Nucleus accumbens (tissue), 56 donors: ENCODE results near the gene ADAM19.
"Not testable (repeated sequence)": the region's sequence is repeated elsewhere in the genome, so short reads cannot be mapped to it uniquely, and the experiment has no call there.

Experiments
- DNase-seq, 56 donors: peaks; one replicate each; lab custom pipeline; 2025; lab: John Stamatoyannopoulos, UW

The ADAM19 gene

DNA sequence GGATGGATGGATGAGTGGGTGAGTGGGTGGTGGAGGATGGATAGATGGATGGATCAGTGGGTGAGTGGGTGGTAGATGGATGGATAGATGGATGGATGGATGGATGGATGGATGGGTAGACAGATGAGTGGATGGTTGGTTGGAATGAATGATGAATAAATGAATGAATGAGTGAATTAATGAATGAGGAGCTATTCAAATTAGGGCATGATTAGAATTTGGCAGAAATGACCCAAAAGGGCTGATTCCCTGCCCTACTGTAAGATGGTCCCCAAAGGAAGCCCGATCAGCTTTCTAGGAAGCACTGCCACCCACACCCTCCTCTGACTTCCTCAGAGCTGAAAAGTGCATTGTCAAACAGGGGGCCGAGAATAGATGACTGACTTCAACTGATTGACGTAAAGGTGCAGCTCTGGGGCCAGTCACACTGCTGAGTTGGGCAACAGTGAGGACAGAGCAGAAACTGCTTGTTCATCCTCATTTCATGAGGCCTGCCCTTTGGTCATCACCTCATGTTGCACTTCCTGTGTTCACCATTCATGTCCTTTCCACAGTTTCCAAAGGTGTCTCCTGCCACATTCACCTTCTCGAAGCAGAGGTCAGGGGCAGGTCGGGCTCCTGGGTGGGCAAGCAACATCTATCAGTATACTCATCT, 81.3 kb downstream of the ADAM19 start:
- no peak for DNase-seq

DNA sequence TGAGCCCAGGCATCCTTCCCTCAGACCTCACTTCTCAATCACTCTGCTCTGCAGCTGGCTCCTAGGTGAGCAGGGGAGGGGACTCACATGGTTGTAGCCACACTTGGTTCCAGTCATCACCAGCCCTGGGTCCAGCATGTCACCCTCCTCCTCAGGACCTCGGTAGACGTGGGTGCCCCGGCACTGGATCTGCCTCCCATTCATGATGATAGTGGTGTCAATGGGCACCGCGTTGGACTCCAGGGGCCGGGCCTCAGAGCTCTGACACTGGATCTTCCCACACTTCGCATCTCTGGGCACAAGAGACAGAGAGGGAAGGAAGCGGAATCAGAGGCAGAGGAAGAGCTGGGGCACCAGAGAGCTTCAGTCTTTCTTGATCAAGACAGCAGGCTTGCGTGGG, 82.7 kb downstream of the ADAM19 start:
- no peak for DNase-seq

DNA sequence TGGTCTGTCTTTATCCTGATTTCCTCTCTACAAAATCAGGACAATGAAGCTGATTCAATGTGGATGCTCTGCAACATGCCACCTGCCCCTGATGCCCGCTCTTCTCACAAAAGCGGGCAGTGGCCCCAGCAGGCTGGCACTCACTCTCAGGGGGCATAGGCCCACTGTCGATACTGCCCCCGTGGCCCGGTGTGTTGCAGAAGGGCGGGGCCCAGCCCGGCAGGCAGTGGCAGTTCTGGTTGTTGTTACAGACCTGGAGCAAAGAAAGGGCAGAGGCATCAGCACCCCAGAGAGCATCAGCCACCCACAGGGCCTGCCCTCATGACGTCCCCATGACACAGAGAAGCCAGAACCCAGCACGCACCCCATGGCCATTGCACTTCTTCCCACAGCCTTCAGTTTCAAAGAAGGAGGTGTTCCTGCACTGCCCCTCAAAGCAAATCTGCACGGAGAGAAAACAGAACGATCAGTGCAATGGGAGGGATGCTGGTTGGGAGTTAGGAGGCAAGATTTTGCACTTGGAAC, 84.0 kb downstream of the ADAM19 start:
- DNase-seq, result no peak

DNA sequence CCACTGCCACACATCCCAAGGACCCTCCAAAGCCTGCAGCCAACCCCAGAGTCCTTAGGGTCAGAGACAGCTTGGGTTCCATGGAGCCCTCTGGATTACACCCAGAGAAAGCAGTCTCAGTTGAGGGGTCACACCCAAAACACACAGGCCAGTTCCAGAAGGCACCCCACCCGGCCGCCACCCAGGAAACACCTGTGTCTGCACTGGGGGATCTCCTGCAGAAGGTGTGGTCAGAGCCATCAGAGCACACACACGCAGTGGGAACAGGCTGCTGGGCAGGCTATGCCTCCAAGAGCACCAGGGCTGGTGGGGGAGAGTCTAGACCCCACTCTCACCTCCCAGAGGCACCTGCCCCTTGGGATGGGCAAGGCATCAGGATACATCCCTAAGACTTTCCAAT, 88.2 kb downstream of the ADAM19 start:
- no peak for DNase-seq

DNA sequence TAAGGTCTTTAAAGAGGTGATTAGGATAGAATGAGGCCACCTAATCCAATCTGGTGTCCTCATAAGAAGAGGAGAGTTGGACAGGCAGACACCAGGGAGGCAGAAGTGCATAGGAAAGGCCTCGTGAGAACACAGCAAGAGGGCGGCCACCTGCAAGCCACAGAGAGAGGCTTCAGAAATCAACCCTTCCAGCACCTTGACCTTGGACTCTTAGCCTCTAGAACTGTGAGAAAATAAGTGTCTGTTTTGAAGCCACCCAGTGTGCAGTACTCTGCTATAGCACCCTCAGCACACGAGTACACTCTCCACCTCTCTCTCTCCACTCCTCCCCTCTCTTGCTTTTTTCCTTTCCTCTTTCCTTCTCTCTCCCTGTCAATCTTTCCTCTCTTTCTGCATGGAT, 88.7 kb downstream of the ADAM19 start:
- no peak for DNase-seq

DNA sequence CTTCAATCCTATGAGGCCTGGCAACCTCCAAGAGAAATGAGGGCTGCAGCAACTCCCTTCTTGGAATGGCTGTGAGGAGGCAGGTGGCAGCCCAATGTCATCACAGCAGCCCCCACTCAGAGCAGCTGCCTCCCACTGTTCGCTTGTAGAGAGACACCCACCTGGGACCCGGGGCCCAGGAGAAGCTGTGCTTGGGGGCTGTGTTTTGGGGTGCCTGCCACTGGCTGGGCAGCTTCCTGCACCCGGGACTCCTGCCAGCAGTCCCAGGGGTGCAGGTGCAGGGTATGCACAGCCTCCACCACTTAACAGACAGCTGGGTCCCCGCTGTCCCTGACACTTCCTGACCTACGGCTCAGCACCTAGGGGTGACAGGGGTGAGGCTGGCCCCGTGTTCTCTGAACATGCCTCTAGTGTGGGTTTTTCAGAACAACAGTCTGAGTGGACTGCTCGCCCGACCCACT, 89.3 kb downstream of the ADAM19 start:
- no peak for DNase-seq

DNA sequence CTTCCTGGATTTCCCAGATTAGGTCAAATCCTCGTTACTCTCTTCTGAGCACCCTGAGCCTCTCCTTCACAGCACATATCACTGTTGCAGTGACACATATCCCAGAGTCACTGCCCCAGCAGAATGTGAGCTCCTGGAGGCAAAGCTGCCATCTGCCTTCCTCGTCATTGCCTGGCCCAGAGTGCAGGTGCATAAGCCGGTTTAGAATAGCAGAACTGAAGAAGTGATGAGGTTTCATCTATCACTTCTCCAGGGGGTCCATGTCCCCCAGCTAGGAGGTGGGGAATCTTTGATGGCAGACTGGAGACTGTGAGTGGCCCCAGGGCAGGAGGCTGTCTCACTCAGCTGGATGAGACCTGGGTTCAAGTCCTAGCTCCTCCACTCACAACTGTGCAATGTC, 89.8 kb downstream of the ADAM19 start:
- no peak for DNase-seq

DNA sequence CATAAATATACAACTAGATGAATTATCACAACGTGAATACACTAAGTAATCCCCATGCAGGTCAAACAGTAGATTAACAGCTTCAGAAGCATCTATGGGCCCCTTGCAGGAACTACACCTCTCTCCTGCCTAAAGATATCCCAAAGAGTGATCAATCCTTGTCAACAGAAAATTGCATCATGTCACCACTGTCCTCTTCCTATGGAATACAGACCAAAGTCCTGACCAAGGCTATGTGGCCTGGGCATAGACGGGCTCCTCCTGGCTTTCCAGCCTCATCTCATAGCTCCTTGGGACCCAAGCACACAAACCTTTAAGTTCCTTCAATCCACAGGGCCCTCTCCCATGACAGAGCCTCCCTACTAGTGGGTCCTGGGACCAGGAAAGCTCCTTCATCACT, 90.2 kb downstream of the ADAM19 start:
- DNase-seq, result no peak

DNA sequence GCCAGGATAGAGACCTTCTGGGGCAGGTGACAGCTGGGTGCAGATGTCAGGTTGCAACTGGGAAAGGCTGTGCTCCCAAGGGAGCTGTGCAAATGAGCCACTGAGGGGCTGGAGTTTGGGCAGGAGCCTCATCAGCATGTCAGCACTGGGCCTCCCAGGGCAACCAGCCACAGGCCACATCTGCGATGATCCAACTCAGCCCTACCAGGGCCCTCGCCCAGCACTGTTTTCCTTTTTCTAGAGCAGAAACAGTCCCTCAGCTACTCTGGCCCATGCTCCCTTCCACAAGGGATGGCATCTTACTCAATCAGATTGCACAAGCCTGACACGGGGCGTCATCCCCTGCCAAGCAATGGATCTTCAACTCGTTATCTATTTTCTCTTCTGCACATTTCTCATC, 90.8 kb downstream of the ADAM19 start:
- peak in 6 of 56 donors; percentile 9 to 34 (median 26) for DNase-seq

DNA sequence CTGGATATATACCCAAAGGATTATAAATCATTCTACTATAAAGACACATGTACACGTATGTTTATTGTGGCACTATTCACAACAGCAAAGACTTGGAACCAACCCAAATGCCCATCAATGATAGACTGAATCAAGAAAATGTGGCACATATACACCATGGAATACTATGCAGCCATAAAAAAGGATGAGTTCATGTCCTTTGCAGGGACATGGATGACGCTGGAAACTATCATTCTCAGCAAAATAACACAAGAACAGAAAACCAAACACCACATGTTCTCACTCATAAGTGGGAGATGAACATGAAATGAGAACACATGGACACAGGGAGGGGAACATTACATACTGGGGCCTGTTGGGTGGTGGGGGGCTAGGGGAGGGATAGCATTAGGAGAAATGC, 92.9 kb downstream of the ADAM19 start:
- not testable (repeated sequence) for DNase-seq

DNA sequence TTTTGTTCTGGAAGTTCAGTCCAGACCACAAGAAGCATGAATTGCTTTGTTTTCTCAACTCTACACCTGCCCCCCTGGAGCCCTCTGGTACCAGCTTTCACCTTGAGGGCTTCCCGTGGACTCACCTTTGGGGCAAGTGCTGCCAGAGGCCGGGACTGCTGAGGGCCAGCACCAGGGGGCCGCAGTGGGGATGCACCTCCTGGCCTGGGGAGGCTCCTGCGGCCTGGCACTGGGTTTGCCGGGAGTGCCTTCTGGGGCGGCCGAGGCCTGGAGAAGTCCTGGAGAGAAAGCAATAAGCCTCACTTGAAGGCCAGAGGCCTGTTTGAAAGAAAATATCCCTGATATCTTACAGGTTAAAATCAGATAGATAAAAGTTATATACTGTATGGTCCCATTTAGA, 93.9 kb downstream of the ADAM19 start:
- DNase-seq, result no peak

DNA sequence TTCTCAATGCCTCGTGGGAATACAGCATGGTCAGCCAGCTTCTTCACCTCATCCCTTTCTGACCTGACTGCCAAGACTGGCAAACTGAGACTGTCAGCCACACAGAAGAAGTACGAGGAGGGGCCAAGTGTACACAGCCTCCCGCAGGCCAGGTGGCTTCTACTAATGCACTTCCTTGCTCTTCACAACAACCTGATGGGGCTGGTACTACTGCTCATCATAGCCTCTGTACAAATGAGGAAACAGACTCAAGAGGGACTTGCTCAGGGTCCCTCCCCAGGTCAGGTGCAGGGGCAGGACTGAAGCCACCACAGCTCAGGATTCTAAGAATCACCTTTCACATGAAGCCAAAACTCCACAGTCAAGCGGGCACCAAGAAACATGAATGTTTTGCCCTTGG, 94.3 kb downstream of the ADAM19 start:
- DNase-seq, result no peak

DNA sequence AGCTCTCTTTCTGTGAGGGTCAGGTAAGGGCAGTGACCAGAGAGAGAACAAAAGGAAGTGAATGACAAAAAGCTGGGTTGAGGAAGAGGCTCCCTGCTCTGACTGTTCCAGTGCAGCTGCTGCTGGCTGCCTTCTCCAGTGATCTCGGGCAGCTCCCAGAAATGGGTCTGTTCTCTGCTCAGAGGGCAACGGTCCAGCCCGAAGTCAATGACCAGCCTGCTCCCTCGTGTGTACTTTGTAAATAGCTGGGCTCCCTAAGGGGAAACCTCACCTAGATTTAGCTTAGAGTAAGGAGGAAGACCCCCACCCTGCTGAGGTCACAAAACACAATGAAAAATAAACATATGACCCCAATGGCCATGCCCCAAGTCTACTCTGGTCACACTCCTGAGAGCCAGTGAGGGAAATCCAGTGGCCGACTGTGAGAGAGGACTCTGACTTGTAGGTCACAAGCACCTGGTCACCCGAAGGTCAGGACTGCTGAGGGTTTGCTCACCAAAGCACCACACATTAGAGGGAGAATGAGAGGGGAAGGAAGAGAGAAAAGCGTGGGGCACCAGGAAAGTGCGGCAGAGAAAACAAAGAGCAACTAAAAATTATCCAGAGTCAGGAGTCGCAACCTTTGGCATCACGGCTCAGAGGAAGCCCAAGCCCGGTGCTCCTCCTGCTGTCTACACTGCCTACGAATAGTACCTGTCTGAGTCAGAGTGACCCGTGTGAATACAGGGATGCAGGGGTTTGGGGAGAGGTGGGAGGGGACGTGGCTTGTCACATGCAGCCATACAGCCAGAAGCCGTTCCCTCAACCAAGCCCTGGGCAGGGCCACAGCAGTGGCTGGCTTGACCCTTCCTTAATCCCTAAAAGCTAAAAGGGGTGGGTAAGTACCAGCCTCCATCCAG, 95.7 kb downstream of the ADAM19 start:
- DNase-seq, result no peak

DNA sequence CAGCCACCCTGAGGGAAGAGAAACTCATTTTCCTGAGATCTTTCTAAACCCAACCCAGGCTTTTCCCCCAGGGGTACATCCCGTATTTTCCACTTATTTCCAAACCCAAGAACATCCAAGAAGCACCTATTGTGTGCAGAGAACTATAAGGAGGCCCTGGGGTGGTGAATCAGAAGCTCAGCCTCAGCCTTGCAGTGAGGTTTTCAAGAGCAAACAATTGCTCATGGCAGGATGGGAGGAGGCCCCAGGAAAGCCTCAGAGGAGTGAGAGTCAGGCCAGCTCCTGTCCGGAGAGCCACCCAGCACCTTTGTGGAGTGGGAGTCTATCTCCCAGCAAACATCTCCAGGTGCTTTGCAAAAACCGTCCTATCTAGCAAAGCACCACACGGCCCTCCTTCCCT, 96.4 kb downstream of the ADAM19 start:
- no peak for DNase-seq

DNA sequence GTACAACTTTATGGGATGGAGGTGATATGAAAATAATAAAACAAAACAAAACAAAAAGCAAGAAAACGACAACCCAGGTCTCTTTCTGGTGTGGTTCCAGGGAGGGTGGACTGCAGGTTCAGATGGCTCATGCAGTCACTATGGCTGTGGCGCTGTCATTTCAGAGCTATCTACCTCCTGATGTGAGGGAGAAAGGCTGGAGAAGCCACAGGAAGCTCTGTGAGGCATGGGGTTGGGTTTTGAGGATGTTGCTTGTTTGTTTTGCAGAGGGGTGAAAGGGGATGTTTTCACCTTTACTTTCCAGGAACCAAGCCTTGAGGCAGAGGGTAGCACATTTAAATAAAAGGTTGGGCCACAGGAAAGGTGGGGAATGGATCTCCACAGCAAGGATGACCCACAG, 96.8 kb downstream of the ADAM19 start:
- no peak for DNase-seq

DNA sequence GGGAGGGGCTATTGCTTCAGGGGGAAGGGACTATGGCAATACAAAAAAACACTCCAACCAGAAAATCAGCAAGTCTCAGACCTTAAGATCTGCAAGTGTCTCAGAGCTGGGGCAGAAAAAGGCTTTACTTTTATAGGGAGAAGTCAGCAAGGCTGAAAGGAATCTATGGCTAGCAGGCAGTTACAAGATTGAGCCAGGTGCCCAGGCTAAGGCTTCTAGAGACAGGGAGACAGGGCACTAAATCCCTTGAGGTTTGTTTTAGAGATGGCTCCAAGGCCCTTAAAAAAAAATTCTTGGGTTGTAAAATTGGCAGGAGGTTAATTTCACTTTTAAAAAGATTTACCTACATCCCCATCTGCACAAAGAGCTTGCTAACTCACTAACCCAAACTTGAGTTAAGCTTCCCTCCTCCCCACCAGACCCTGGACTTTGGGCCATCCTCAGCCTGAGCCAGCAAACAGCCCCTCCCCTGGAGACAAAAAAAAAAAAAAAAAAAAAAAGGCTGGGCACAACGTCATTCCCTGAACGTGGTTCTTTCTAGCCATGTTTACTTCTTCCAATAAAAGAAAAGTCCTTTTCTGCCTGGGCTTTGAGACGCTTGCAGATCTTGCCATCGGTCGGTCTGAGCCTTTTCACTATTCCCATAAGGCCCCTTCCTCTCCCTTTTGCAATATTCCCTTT, 97.6 kb downstream of the ADAM19 start:
- no peak for DNase-seq

DNA sequence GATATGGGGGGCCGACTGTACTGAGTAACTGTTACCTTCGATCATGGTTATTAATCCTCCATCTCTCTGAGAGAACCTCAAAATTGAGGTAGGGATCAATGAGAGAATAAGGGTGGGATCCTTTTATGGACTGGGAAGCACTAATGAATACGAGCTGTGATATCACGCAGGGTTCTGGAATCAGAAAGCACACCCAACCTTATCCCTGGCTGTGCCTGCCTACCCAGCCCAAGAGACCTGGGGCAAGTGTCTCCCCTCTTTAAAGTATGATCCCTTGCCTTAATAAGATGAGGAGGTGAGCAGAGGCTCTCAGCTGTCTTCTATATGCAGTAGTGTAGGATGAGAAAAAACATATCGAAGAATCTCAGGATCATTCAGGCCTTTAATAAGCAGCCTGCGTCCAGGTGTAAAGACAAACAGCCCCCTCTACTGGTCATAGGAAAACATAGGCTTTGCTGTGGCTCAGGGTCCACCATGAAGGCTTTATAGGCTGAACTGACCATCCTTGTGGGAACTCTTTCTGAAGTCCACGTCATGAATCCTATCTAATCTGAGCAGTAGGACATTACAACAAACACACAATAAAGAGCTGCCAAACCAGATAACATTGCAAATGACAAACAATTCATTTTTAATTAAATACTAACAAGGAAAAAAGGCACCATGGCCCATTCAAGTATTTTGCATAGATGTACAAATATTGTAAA, 98.7 kb downstream of the ADAM19 start:
- DNase-seq, result peak in 27 of 56 donors; percentile 5 to 59 (median 34)

DNA sequence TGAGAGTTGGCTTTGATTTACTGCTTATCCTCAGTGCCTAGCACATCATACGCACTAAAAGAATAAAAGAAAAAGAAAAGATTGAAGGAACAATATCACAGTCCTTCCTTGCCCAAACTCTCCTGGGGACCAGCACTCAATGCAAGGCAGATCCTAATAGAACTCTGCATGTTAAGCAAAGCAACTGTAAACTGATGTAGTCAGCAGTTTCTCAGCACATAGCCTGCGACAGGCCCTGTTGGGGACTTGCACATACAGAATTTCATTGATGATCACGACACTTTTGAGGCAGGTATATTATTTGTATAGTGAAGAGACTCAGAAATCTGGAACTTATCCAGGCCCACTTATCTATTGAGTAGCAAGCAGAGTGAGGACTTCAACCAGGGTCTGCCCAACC, 100.1 kb downstream of the ADAM19 start:
- no peak for DNase-seq

DNA sequence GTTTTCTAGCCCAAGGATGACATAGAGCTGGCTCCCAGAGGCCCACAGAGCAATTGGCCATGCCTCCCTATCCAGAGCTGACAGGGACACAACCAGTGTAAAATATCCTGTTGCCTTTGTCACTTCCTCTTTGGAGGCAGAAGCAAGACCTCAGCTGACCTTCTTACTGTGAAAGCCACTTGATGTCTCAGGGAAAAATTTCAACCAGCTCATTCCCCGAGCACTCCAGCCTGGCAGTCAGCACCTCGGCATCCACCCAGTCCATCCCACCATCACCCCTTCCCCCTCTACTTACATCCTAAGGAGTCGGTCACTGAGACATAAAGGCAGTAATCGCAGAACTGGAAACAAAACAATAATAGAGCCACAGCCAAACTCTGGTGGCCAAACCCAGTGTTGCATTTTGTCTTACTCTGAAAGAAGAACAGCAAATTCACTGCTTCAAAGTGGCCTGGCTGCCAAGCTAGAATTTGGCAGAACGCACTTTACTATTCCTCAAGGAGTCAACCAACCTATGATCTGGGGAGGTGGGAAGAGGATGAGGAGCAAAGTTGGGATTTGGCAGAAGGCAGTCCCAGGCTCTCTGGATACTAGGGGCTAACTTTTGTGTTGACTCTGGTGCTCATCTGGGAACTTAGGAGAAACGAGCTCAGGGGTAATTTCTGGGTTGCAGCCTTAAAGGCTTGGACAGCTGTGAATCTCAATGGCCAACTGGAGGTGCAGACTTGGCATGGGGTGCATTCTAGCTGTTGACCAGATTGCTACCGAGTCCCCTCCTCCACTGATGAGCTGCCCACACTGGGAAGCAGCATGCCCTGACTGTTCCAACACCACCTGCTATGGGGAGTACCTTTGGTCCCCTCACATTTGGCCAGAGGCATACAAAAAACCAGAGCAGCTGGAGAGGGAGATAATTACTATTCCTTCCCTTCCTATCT, 101.9 kb downstream of the ADAM19 start:
- DNase-seq, result no peak
